CD4-positive, alpha-beta memory T cell (primary cell): ENCODE results near the gene MCRS1. TPM values are rescaled to one million over a fixed set of nuclear protein-coding genes. Genes with fewer than 3 reads are reported as not detected.
A peak's percentile ranks its signal among the peaks of the same experiment; 100 is the strongest.

ENCODE experiments used
- CTCF ChIA-PET: fragments of 350-600 bp; sonication (Branson Sonifier 250); formaldehyde crosslinking; loops from one replicate; lab custom pipeline; 2021; ENCODE audit warnings: inconsistent platforms; ENCODE audit not compliant: partially characterized antibody; lab: Charles Lee
- POLR2A ChIA-PET: fragments of 350-600 bp; sonication (Branson Sonifier 250); formaldehyde crosslinking; loops from one replicate; lab custom pipeline; 2021; ENCODE audit not compliant: partially characterized antibody; lab: Charles Lee
- DNase-seq, 5 donors: peaks; one replicate each; pipeline versions ENCODE4 v3.0.0 to v3.0.0-alpha.2; 2020 to 2022; ENCODE audit warnings: mixed read lengths in 1 of 5
- H3K27ac ChIP-seq: one replicate; pipeline ENCODE4 v1.7.0; 2013; ENCODE audit warnings: low read depth, low read length
- H3K27me3 ChIP-seq: 2 replicates; pipeline ENCODE4 v1.7.0; 2013; ENCODE audit warnings: mild to moderate bottlenecking, low read length, moderate library complexity; ENCODE audit not compliant: insufficient read depth
- H3K36me3 ChIP-seq: 2 replicates; pipeline ENCODE4 v1.7.0; 2013; ENCODE audit warnings: mild to moderate bottlenecking, low read length, moderate library complexity; ENCODE audit not compliant: insufficient read depth
- H3K4me1 ChIP-seq: 2 replicates; pipeline ENCODE4 v1.7.0; 2013; ENCODE audit warnings: mild to moderate bottlenecking, low read length, moderate library complexity; ENCODE audit not compliant: insufficient read depth
- H3K4me3 ChIP-seq, 2 donors: one replicate each; pipeline ENCODE4 v1.7.0; 2013; ENCODE audit warnings: low read length in 2 of 2, mild to moderate bottlenecking in 1 of 2
- H3K9me3 ChIP-seq, 2 donors: one replicate each; pipeline ENCODE4 v1.7.0; 2013; ENCODE audit warnings: low read length in 2 of 2, control low read depth in 1 of 2; ENCODE audit not compliant: control insufficient read depth in 1 of 2
- H3K27ac Mint-ChIP-seq, 7 donors: one replicate each; pipeline ENCODE4 v1.8.0; 2020 to 2021; ENCODE audit warnings: mixed read lengths in 7 of 7, mild to moderate bottlenecking in 6 of 7, inconsistent platforms in 3 of 7, moderate library complexity in 3 of 7
- H3K27me3 Mint-ChIP-seq, 2 donors: one replicate each; pipeline ENCODE4 v1.8.0; 2020 to 2021; ENCODE audit warnings: mixed read lengths in 2 of 2
- H3K36me3 Mint-ChIP-seq, 2 donors: one replicate each; pipeline ENCODE4 v1.8.0; 2020 to 2021; ENCODE audit warnings: mixed read lengths in 2 of 2, inconsistent platforms in 1 of 2, mild to moderate bottlenecking in 1 of 2
- H3K4me1 Mint-ChIP-seq, 4 donors: one replicate each; pipeline ENCODE4 v1.8.0; 2020 to 2021; ENCODE audit warnings: mixed read lengths in 4 of 4, mild to moderate bottlenecking in 1 of 4
- H3K4me3 Mint-ChIP-seq, 8 donors: one replicate each; pipeline ENCODE4 v1.8.0; 2020 to 2021; ENCODE audit warnings: mixed read lengths in 8 of 8, mild to moderate bottlenecking in 7 of 8, moderate library complexity in 6 of 8, inconsistent platforms in 3 of 8
- H3K9me3 Mint-ChIP-seq, 8 donors: one replicate each; pipeline ENCODE4 v1.8.0; 2020 to 2021; ENCODE audit warnings: mixed read lengths in 8 of 8, mild to moderate bottlenecking in 5 of 8, inconsistent platforms in 3 of 8, moderate library complexity in 1 of 8
- intact Hi-C: fragments of 100-400 bp; cut with micrococcal nuclease; formaldehyde crosslinking; loops from one replicate; pipeline ENCODE4 v1.15.1; 2023
- polyA plus RNA-seq, 2 donors: library from polyadenylated mRNA; unstranded; fragments of 300-500 nt; fragmentation: Illumina TruSeq; gene quantifications; one replicate each; pipeline ENCODE4 v1.2.3, GENCODE V29; 2021
- total RNA-seq, 2 experiments: library from RNA; stranded (reverse); gene quantifications; one replicate each; pipeline ENCODE4 v1.2.3, GENCODE V29; 2021

MCRS1 gene
- total and polyA plus RNA-seq, 4 experiments from 2014 or later: 58.0 to 78.4 (median 68.3) TPM

DNA sequence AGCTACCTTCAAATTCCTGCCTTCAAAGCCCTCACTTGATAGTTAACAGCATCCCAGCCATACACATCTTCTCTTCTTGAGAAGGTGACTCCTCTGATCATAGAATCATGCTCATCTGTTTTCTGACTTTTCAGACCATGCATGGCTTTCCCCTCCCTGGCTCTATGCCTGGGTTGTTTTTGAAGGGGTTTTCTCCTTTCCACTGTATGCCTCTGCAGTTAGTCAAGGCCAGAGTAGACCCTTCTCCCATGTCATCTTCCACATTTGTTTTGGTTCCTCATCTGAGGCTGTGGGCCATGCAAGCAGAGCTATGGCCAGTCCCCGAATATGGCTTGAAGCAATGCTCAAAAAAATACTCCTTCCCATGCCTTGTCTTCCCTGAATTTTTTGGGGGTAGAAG lies 14.3 kb upstream of the MCRS1 start:
- H3K9me3 Mint-ChIP-seq: no peaks in the 10 kb centered on the region
- no peak overlapping the region for H3K4me3 Mint-ChIP-seq
- intact Hi-C loops: no loop called here
- Histone ChIP-seq H3K27me3 (no peaks in the 10 kb centered on the region), H3K9me3 (no peaks in the 10 kb centered on the region), H3K4me3 (no peak overlapping the region), H3K4me1 (no peaks in the 10 kb centered on the region), H3K27ac (no peak overlapping the region), H3K36me3 (no peaks in the 10 kb centered on the region)
- H3K27me3 Mint-ChIP-seq: no peaks in the 10 kb centered on the region
- peak overlapping the region in 2 of 7 donors; percentile 40 to 67 for H3K27ac Mint-ChIP-seq
- DNase-seq: no peak
- H3K4me1 Mint-ChIP-seq: peaks cover 0 to 6% (median 4%) of the 10 kb centered on the region in 4 donors
- H3K36me3 Mint-ChIP-seq: peaks cover 15 to 31% of the 10 kb centered on the region in 2 donors
- ChIA-PET POLR2A (interaction anchor here (0.6 kb wide), 1 partner anchor 13 kb away, joined by 3 read pairs; no protein-coding TSS in a partner anchor), CTCF (interaction anchor here (0.9 to 7.0 kb wide), 9 partner anchors 20 to 224 kb away, joined by 3 to 64 read pairs (median 5); partner anchors contain the start of gene PRPF40B)

DNA sequence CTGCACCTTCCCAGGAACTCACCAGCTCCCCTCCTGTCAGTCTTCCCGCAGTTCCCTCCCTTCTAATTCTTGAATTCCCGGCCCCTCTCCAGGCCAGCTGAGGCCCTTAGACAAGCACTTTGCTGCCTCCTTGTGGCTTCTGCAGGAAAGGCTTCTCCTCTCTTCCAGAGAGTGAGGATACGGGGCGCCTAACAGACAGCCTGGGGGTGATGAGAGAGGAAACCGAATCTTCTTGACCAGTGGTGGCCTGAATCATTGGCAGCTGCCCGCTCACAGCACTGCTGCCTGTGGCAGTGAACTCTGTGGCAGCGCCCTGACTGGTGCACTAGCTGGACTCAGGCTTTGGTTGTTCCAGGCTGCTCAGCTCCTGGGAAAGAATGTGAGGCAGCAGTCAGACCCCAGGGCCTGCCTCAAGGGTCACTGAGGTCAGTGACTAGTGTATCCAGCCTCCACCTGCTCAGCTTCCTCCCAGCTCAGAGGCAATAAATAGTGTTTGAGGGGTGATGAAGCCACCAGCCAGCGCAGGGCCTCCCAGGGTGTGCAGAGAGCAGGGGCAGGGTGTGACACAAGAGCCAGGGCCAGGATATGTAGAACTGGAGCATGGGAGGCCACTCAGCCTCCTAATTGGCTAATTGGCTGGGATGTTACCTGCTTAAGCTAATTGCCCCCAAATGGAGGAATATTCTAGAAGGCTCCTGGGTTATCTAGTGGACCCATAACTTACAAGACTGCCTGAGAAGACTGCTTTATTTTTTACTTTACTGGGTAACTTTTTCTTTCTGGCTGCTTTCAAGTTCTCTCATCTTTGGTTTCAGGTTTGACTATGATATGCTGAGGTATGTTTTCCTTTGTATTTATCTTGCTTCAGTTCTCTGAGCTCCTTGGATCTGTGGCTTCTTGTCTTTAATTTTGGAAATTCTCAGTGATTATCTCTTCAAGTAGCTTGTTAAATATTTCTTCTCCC lies 12.9 kb upstream of the MCRS1 start:
- Histone ChIP-seq H3K36me3 (no peaks in the 10 kb centered on the region), H3K27me3 (no peaks in the 10 kb centered on the region), H3K4me3 (no peak overlapping the region), H3K4me1 (no peaks in the 10 kb centered on the region), H3K27ac (no peak overlapping the region), H3K9me3 (no peaks in the 10 kb centered on the region)
- peaks cover 16 to 24% of the 10 kb centered on the region in 2 donors for H3K36me3 Mint-ChIP-seq
- CTCF ChIA-PET: interaction anchor here (0.6 to 7.0 kb wide), 17 partner anchors 10 to 1757 kb away, joined by 3 to 64 read pairs (median 5); partner anchors contain the start of gene PRPF40B
- peak in 4 of 5 donors; percentile 32 to 57 (median 48) for DNase-seq
- POLR2A ChIA-PET: interaction anchor here (1.0 kb wide), 2 partner anchors 41 to 223 kb away, joined by 3 read pairs; no protein-coding TSS in a partner anchor
- H3K9me3 Mint-ChIP-seq: no peaks in the 10 kb centered on the region
- no peaks in the 10 kb centered on the region for H3K27me3 Mint-ChIP-seq
- intact Hi-C loops: loop anchor here (1.0 kb wide), 2 partner anchors 28 to 223 kb away; no protein-coding TSS in a partner anchor
- no peak overlapping the region for H3K4me3 Mint-ChIP-seq
- peaks cover 0 to 7% (median 5%) of the 10 kb centered on the region in 4 donors for H3K4me1 Mint-ChIP-seq
- H3K27ac Mint-ChIP-seq: peak overlapping the region in 3 of 7 donors; percentile 3 to 61 (median 4)

DNA sequence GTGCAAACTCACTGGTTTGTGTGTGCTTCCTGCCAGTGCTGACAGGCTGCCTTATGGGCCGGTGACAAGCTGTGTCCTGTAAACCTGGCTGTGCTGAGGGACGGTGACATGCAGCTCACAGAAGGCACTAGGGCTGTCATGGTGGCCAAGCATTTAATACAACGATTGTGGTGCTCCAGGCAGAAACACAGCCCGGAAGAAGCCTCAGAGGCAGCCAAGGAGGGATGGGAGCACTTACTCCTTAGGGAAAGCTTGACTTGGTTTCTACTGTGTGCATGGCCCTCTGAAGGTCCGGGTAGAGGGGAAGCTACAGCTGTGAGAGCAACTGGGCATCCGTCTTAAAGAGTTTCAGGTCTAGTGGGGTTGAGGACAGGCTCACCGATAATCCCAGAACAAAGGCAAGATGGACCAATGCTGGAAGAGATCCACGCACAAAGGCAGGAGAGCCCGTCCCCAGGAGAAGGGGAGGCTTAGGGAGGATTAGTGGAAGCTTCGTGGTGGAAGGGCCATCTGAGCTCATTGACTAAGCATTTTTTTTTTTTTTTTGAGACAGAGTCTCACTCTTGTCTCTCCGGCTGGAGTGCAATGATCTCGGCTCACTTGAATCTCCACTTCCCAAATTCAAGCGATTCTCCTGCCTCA lies 10.7 kb upstream of the MCRS1 start:
- Histone ChIP-seq H3K27me3 (no peaks in the 10 kb centered on the region), H3K9me3 (no peaks in the 10 kb centered on the region), H3K36me3 (no peaks in the 10 kb centered on the region), H3K4me1 (no peaks in the 10 kb centered on the region), H3K4me3 (no peak overlapping the region), H3K27ac (no peak overlapping the region)
- intact Hi-C loops: no loop called here
- Mint-ChIP-seq H3K27ac (no peak overlapping the region), H3K36me3 (peaks cover 17 to 22% of the 10 kb centered on the region in 2 donors), H3K4me3 (no peak overlapping the region), H3K27me3 (no peaks in the 10 kb centered on the region), H3K4me1 (peaks cover 0 to 7% (median 5%) of the 10 kb centered on the region in 4 donors), H3K9me3 (no peaks in the 10 kb centered on the region)
- DNase-seq: no peak
- CTCF ChIA-PET: interaction anchor here (1.0 to 7.0 kb wide), 5 partner anchors 8 to 220 kb away, joined by 3 to 64 read pairs (median 6); no protein-coding TSS in a partner anchor
- POLR2A ChIA-PET: interaction anchor here (1.5 kb wide), 1 partner anchor 11 kb away, joined by 3 read pairs; the partner anchor contains the start of gene MCRS1

DNA sequence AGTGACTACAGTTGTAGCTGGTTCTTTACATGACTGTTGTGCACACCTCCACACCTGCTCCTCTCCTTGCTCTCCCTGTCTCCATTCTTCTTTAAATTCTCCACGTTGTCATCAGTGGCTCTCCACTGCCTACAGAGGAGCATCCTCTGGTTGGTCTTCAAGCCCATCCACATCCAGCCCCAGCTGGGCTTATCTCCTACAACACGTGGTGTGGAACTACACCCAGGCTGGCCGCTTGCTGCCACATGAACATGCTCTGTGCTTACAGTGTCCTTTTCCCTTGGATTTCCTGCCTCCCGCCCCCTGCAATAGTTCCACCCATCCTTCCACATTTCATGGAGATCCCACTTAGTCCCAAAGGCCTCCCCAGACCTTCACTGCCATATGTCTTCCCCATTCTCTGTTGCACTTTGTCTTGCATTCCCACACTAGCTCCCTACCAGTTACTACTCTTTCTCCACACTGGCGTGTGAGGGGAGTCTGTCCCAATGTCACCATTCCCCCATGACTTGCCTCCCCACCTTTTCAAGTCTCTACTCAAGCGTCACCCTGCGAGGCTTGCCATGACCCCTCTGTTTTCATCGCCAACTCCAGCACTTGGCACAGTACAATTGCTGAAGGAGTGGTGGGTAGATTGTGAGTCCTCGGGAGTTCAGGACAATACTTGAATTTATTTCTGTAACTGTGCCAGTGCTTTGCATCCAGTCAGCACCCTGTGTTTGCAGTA lies 9.8 kb upstream of the MCRS1 start:
- POLR2A ChIA-PET: interaction anchor here (1.5 kb wide), 1 partner anchor 10 kb away, joined by 3 read pairs; the partner anchor contains the start of gene MCRS1
- no peaks in the 10 kb centered on the region for H3K27me3 ChIP-seq
- H3K27ac ChIP-seq: no peak overlapping the region
- Mint-ChIP-seq H3K27me3 (no peaks in the 10 kb centered on the region), H3K9me3 (no peaks in the 10 kb centered on the region), H3K27ac (no peak overlapping the region), H3K4me3 (no peak overlapping the region), H3K36me3 (peaks cover 14 to 21% of the 10 kb centered on the region in 2 donors), H3K4me1 (peaks cover 0 to 7% (median 5%) of the 10 kb centered on the region in 4 donors)
- H3K9me3 ChIP-seq: no peaks in the 10 kb centered on the region
- no peaks in the 10 kb centered on the region for H3K36me3 ChIP-seq
- no peak overlapping the region for H3K4me3 ChIP-seq
- no peak for DNase-seq
- CTCF ChIA-PET: interaction anchor here (0.9 to 7.0 kb wide), 4 partner anchors 11 to 220 kb away, joined by 3 to 64 read pairs (median 6); no protein-coding TSS in a partner anchor
- H3K4me1 ChIP-seq: no peaks in the 10 kb centered on the region
- intact Hi-C loops: no loop called here

DNA sequence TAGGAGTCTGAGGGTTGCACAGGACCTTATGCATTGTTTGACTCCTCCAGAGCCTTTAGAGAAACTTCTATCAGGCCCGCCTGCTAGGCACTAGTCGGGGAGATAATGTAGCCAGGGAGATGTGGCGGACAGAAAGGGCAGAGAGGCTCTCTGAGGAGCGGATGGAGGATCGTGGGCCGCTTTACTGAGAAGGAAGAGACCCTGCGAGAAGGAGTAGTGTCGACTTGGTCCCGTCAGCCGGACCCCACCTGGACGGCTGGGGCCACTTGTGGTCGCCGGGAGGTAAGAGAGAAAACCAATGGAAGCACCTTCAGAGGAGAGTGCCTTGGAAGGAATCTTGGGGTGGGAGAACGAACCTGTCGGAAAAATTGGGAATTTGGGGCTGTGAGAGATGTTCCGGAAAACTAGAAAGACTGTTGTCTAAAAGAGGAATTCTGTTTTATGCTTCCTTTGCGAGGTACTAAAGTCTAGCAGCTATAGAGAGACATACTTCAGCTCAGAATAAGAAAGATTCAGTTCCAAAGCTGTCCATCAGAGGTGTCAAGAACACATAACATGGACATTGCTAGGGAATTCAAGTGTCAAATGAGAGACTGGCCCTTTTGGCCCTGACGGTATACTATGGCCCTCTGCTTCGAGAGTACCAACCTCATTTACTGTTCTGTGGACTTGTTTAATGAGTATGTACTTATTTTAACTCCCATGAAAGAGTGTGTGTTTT lies 660 bp upstream of the MCRS1 start:
- Histone ChIP-seq H3K27ac (peak overlapping the region; percentile 89), H3K4me1 (peaks cover 49% of the 10 kb centered on the region), H3K27me3 (no peaks in the 10 kb centered on the region), H3K9me3 (no peaks in the 10 kb centered on the region), H3K4me3 (peak overlapping the region; percentile 88 to 100), H3K36me3 (peaks cover 12% of the 10 kb centered on the region)
- DNase-seq: peak in 1 of 5 donors; percentile 22
- Mint-ChIP-seq H3K27me3 (no peaks in the 10 kb centered on the region), H3K27ac (peak overlapping the region; percentile 93 to 100 (median 99)), H3K36me3 (peaks cover 8 to 31% of the 10 kb centered on the region in 2 donors), H3K4me1 (peaks cover 32 to 70% (median 53%) of the 10 kb centered on the region in 4 donors), H3K4me3 (peak overlapping the region; percentile 92 to 100 (median 99)), H3K9me3 (peaks cover 0 to 2% (median 0%) of the 10 kb centered on the region in 8 donors)
- POLR2A ChIA-PET: interaction anchor here (0.6 to 2.4 kb wide), 4 partner anchors 30 to 239 kb away, joined by 3 to 19 read pairs (median 9); partner anchors contain the start of genes KCNH3, PRPF40B and SPATS2
- CTCF ChIA-PET: no interaction called here
- intact Hi-C loops: loop anchor here (1.0 to 5.0 kb wide), 6 partner anchors 15 to 201 kb away; partner anchors contain the start of genes FMNL3, PRPF40B, SPATS2 and TMBIM6

DNA sequence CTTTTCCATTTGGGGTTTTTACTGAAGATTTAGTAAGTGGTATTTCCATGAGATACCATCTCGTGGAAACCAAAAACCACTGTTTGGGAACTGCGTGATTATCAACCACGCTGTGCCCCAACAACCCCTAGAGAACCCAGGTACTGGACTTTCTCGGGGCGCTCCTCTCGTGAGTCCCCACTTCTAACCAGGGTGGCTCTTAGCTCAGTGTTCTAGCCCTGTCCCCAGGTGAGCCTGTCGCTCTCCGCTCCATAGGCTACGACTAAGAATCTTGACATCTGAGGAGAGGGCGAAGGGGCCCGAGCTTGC lies 686 bp downstream of the MCRS1 start:
- Histone ChIP-seq H3K4me3 (peak overlapping the region; percentile 88 to 100), H3K27ac (peak overlapping the region; percentile 89), H3K4me1 (peaks cover 49% of the 10 kb centered on the region), H3K27me3 (no peaks in the 10 kb centered on the region), H3K36me3 (peaks cover 25% of the 10 kb centered on the region), H3K9me3 (no peaks in the 10 kb centered on the region)
- intact Hi-C loops: loop anchor here (5.0 kb wide), 1 partner anchor 200 kb away; the partner anchor contains the start of gene SPATS2
- DNase-seq: no peak
- peak overlapping the region; percentile 93 to 100 (median 99) for H3K27ac Mint-ChIP-seq
- H3K9me3 Mint-ChIP-seq: peaks cover 0 to 2% (median 0%) of the 10 kb centered on the region in 8 donors
- peak overlapping the region; percentile 92 to 100 (median 99) for H3K4me3 Mint-ChIP-seq
- H3K4me1 Mint-ChIP-seq: peaks cover 33 to 73% (median 55%) of the 10 kb centered on the region in 4 donors
- H3K36me3 Mint-ChIP-seq: peaks cover 19 to 40% of the 10 kb centered on the region in 2 donors
- H3K27me3 Mint-ChIP-seq: no peaks in the 10 kb centered on the region
- POLR2A ChIA-PET: interaction anchor here (0.6 to 2.4 kb wide), 11 partner anchors 11 to 437 kb away, joined by 3 to 19 read pairs (median 5); partner anchors contain the start of genes KCNH3, PRPF40B, SPATS2 and TMBIM6
- CTCF ChIA-PET: interaction anchor here (1.0 to 2.0 kb wide), 6 partner anchors 11 to 211 kb away, joined by 3 to 6 read pairs (median 4); partner anchors contain the start of gene PRPF40B
